OCI-LY3 (cell line): ENCODE measurements around the gene LPCAT2.

Experiments
- H2AFZ ChIP-seq: fragments of 200-600, 300-600 bp; shearing (Covaris generic); 2 replicates; pipeline ENCODE4 v1.6.0; 2014; ENCODE audit warnings: antibody characterized with exemption, low read depth, low read length
- H3K27ac ChIP-seq: fragments of 200-600, 300-600 bp; sonication (generic); 2 replicates; pipeline ENCODE4 v1.5.1; 2014; ENCODE audit warnings: mild to moderate bottlenecking, low read length, moderate library complexity, mixed read lengths
- H3K27me3 ChIP-seq: fragments of 200-600, 300-600 bp; sonication (generic); 2 replicates; pipeline ENCODE4 v1.6.1; 2014; ENCODE audit warnings: low read depth, low read length, mixed read lengths
- H3K36me3 ChIP-seq: fragments of 200-600, 300-600 bp; sonication (generic); replicated peaks from 2 replicates; pipeline ENCODE3; 2014; ENCODE audit warnings: low read depth, low read length, mixed read lengths
- H3K4me1 ChIP-seq: fragments of 300-600, 200-600 bp; sonication (generic); 2 replicates; pipeline ENCODE4 v1.6.1; 2014; ENCODE audit warnings: low read length, mixed read lengths
- H3K4me2 ChIP-seq: fragments of 200-600, 300-600 bp; sonication (generic); 2 replicates; pipeline ENCODE4 v1.6.1; 2014; ENCODE audit warnings: low read length, mixed read lengths
- H3K4me3 ChIP-seq: fragments of 300-600, 200-600 bp; sonication (generic); 2 replicates; pipeline ENCODE4 v1.5.1; 2014; ENCODE audit warnings: antibody characterized with exemption, mild to moderate bottlenecking, low read length, moderate library complexity
- H3K79me2 ChIP-seq: fragments of 300-600, 200-600 bp; shearing (Covaris generic); 2 replicates; pipeline ENCODE4 v1.6.1; 2014; ENCODE audit warnings: mild to moderate bottlenecking, low read length, mixed read lengths
- H3K9ac ChIP-seq: fragments of 300-600, 200-600 bp; shearing (Covaris generic); 2 replicates; pipeline ENCODE4 v1.6.0; 2014; ENCODE audit warnings: mild to moderate bottlenecking, low read length, moderate library complexity
- H3K9me3 ChIP-seq: fragments of 200-600, 300-600 bp; shearing (Covaris generic); 2 replicates; pipeline ENCODE4 v1.6.1; 2014; ENCODE audit warnings: low read length, mixed read lengths; ENCODE audit not compliant: insufficient read depth
- H4K20me1 ChIP-seq: fragments of 200-600, 300-600 bp; sonication (generic); 2 replicates; pipeline ENCODE4 v1.6.1; 2016; ENCODE audit warnings: low read length, mixed read lengths; ENCODE audit not compliant: insufficient read depth
- CTCF ChIP-seq: fragments of 200-600, 300-600 bp; sonication (generic); IDR thresholded peaks from 2 replicates; pipeline ENCODE4 v1.5.1; 2014; ENCODE audit warnings: antibody characterized with exemption, low read length, low read depth
- EZH2phosphoT487 ChIP-seq: fragments of 200-600 bp; shearing (Covaris generic); IDR thresholded peaks from 2 replicates; pipeline ENCODE4 v1.6.1; 2018; ENCODE audit warnings: antibody characterized with exemption, mixed run types, low read depth

Gene LPCAT2

GRCh38 chr16:55562936-55563335 is 54.1 kb downstream of the LPCAT2 start:
- no peaks in the 10 kb centered on the region for H3K9me3 ChIP-seq
- no peaks in the 10 kb centered on the region for H4K20me1 ChIP-seq
- no peak overlapping the region for H3K4me3 ChIP-seq
- no peaks in the 10 kb centered on the region for H3K27me3 ChIP-seq
- H2AFZ ChIP-seq = no peak overlapping the region
- no peaks in the 10 kb centered on the region for H3K79me2 ChIP-seq
- TF ChIP-seq EZH2phosphoT487 (no peak), CTCF (no peak)
- H3K36me3 ChIP-seq = no peaks in the 10 kb centered on the region
- H3K4me1 ChIP-seq = no peaks in the 10 kb centered on the region
- no peak overlapping the region for H3K27ac ChIP-seq
- H3K9ac ChIP-seq = no peak overlapping the region
- no peak overlapping the region for H3K4me2 ChIP-seq

GRCh38 chr16:55563797-55564196 is 54.9 kb downstream of the LPCAT2 start:
- H3K36me3 ChIP-seq = no peaks in the 10 kb centered on the region

GRCh38 chr16:55565086-55565485 is 56.2 kb downstream of the LPCAT2 start:
- no peak overlapping the region for H3K9ac ChIP-seq
- no peaks in the 10 kb centered on the region for H3K4me1 ChIP-seq
- H2AFZ ChIP-seq = no peak overlapping the region
- no peaks in the 10 kb centered on the region for H3K36me3 ChIP-seq
- H3K27ac ChIP-seq = no peak overlapping the region
- H3K4me2 ChIP-seq = no peak overlapping the region
- H3K27me3 ChIP-seq = no peaks in the 10 kb centered on the region
- H3K4me3 ChIP-seq = no peak overlapping the region
- TF ChIP-seq CTCF (no peak), EZH2phosphoT487 (no peak)
- H4K20me1 ChIP-seq = no peaks in the 10 kb centered on the region
- no peaks in the 10 kb centered on the region for H3K9me3 ChIP-seq
- H3K79me2 ChIP-seq = no peaks in the 10 kb centered on the region

More at GRCh38 chr16:55563797-55564196, 54.9 kb downstream of the LPCAT2 start:
- Histone ChIP-seq H3K9ac (no peak overlapping the region), H3K4me3 (no peak overlapping the region), H4K20me1 (no peaks in the 10 kb centered on the region), H3K4me2 (no peak overlapping the region), H3K27me3 (no peaks in the 10 kb centered on the region), H3K9me3 (no peaks in the 10 kb centered on the region), H3K79me2 (no peaks in the 10 kb centered on the region), H3K27ac (no peak overlapping the region), H3K4me1 (no peaks in the 10 kb centered on the region), H2AFZ (no peak overlapping the region)
- no peak for TF ChIP-seq EZH2phosphoT487
- no peak for TF ChIP-seq CTCF

- H3K4me2 ChIP-seq = no peak within 1 kb of the TSS
- no peak within 1 kb of the TSS for H3K27ac ChIP-seq
- no peaks in the 10 kb centered on the region for H3K27me3 ChIP-seq
- no peak within 1 kb of the TSS for H2AFZ ChIP-seq
- H3K9ac ChIP-seq = no peak within 1 kb of the TSS
- TF ChIP-seq EZH2phosphoT487 (no peak), CTCF (no peak)
- H3K36me3 ChIP-seq = no peaks in the 10 kb centered on the region
- no peaks in the 10 kb centered on the region for H4K20me1 ChIP-seq
- no peak within 1 kb of the TSS for H3K4me3 ChIP-seq
- no peaks in the 10 kb centered on the region for H3K4me1 ChIP-seq
- no peaks in the 10 kb centered on the region for H3K9me3 ChIP-seq
- no peaks in the 10 kb centered on the region for H3K79me2 ChIP-seq
These were observed 57.7 kb downstream of the LPCAT2 start, which contains the start of gene CAPNS2 for GRCh38 chr16:55566432-55567175. TSS of gene CAPNS2 (plus strand) at chr16:55566684. CDS start at chr16:55566757, 73 bp downstream.
